Fibroblast of mammary gland (primary cell): Measurements from ENCODE around the gene TES.
A peak's percentile ranks its signal among the peaks of the same experiment; 100 is the strongest.
"Not testable (repeated sequence)": the region's sequence is repeated elsewhere in the genome, so short reads cannot be mapped to it uniquely, and the experiment has no call there.

Experiments used
- DNase-seq: peaks from one replicate; pipeline ENCODE4 v3.0.0-alpha.2; 2010; ENCODE audit warnings: low read depth
- H3K4me3 ChIP-seq: 2 replicates; pipeline ENCODE4 v1.5.1; 2011; ENCODE audit warnings: low read depth, mild to moderate bottlenecking, low read length, moderate library complexity; ENCODE audit not compliant: control insufficient read depth
- TF ChIP-seq, protein P1 (sequence below): conservative IDR thresholded peaks from 2 replicates; pipeline ENCODE4 v1.5.1; 2011; ENCODE audit warnings: low read depth, low read length, inconsistent platforms; ENCODE audit not compliant: control insufficient read depth, insufficient read depth

Gene TES

DNA sequence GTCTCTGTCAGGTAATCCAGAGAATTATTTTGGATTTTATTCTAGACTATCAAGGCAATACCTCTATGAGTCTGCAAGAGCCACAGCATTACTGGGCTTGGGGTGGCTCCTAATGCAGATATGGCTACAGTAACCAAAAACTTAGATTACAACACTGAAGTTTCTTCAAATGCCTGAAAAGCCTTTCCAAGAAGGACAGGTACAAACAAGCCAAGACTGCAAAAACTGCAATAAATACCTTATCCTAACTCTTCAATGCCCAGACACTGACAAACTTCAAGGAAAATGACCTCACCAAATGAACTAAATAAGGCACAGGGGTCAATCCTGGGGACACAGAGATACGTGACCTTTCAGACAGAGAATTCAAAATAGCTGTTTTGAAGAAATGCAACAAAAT, 82.0 kb downstream of the TES start:
- H3K4me3 ChIP-seq = no peak overlapping the region
- TF ChIP-seq, protein P1, sequence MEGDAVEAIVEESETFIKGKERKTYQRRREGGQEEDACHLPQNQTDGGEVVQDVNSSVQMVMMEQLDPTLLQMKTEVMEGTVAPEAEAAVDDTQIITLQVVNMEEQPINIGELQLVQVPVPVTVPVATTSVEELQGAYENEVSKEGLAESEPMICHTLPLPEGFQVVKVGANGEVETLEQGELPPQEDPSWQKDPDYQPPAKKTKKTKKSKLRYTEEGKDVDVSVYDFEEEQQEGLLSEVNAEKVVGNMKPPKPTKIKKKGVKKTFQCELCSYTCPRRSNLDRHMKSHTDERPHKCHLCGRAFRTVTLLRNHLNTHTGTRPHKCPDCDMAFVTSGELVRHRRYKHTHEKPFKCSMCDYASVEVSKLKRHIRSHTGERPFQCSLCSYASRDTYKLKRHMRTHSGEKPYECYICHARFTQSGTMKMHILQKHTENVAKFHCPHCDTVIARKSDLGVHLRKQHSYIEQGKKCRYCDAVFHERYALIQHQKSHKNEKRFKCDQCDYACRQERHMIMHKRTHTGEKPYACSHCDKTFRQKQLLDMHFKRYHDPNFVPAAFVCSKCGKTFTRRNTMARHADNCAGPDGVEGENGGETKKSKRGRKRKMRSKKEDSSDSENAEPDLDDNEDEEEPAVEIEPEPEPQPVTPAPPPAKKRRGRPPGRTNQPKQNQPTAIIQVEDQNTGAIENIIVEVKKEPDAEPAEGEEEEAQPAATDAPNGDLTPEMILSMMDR = no peak
- no peak for DNase-seq

DNA sequence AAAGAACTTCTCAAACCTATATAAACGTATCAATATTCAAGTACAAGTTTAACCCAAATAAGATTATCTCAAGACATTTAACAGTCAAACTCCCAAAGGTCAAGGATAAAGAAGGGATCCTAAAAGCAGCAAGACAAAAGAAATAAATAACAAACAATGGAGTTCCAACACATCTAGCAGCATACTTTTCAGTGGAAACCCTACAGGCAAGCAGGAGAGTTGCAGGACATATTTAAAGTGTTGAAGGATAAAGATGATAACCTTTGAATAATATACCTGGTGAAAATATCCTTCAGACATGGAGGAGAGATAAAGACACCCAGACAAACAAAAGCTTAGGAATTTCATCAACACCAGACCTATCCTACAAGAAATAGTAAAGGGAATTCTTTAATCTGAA, 82.8 kb downstream of the TES start:
- TF ChIP-seq, protein P1 = peak; percentile 29
- no peak for DNase-seq
- H3K4me3 ChIP-seq = no peak overlapping the region

DNA sequence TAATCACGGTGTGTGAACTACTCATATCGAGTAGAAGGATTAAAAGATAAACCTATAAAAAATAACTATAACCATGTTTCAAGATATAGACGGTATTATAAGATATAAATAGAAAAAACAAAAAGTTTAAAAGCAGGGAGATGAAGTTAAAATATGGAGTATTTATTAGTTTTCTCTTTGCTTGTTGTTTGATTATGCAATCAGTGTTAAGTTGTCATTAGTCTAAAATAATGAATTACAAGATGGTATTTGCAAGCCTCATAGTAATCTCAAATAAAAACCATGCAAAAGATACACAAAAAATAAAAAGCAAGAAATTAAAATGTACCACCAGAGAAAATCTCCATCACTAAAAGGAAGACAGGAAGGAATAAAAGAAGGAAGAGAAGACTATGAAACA, 83.3 kb downstream of the TES start:
- TF ChIP-seq, protein P1 = no peak
- no peak overlapping the region for H3K4me3 ChIP-seq
- DNase-seq = no peak

DNA sequence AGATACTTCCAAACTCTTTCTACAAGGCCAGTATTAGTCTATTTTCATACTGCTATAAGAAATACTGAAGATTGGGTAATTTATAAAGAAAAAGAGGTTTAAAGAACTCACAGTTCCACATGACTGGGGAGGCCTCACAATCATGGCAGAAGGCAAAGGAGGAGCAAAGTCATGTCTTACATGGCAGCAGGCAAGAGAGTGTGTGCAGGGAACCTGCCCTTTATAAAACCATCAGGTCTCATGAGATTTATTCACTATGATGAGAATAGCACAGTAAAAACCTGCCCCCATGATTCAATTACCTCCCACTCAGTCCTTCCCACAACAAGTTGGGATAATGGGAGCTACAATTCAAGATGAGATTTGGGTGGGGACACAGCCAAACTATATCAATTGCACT, 85.6 kb downstream of the TES start:
- not testable (repeated sequence) for DNase-seq, H3K4me3 ChIP-seq

DNA sequence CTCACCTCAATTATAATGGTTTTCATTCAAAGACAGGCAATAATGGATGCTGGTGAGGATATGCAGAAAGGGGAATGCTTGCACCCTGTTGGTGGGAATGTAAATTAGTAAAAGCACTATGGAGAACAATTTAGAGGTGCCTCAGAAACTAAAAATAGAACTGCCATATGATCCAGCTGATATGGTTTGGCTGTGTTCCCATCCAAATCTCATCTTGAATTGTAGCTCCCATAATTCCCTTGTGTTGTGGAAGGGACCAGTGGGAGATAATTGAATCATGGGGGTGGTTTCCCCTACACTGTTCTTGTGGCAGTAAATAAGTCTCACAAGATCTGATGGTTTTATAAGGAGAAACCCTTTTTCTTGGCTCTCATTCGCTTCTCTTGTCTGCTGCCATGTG, 87.7 kb downstream of the TES start:
- no peak for DNase-seq
- TF ChIP-seq, protein P1 = no peak
- H3K4me3 ChIP-seq = no peak overlapping the region

DNA sequence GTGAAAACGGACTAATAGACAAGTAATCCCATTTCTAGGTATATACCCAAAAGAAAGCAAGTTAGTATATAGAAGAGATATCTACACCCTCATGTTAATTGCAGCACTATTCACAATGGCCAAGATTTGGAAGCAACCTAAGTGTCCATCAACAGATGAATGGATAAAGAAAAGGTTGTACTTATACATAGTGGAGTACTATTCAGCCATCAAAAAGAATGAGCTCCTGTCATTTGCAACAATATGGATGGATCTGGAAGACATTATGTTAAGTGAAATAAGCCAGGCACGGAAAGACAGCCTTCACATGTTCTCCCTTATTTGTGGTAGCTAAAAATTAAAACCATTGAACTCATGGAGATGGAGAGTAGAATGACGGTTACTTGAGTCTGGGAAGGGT, 88.2 kb downstream of the TES start:
- no peak overlapping the region for H3K4me3 ChIP-seq
- no peak for DNase-seq
- TF ChIP-seq, protein P1 = no peak

DNA sequence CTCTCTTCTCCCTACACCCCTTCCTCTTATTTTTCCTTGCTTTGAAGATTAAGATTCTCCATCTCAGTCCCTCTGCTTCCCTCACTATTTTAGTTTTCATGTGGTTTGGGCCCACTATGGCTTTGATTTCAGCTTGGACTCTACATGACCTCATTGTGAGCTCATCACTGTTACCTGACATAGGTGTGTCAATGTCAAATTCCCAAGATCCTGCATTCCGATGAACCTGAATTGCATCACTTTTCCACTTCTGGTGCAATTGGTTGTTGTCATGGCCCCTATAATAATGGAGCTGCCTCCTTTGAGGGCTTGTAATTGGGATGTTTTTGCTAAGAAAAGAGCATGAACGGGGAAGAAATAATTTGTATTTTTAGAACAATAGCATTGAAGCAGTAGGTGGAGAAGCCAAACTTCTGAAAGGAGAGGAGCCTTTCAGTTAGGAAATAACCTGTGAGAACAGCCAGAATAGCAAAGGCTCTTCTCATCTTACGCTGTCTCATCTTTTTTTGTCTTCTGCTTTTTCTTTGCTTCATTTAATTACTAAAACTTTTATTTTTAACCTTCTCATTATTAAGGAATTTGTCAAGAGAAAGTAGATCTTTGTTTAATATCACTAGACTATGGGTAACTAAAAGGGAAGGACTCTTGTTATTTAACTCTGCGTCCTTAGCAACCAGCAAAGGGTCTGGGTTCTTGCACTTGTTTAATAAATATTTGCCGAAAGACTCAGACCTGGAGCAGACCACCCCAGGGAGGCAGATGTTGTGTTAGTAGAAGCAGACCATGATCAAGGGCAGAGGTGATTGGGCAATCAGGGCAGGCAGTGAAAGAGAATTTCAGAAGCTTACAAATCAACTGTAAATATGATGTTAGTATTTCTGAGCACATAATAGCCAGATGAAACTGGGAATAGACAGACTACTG, 95.4 kb downstream of the TES start:
- DNase-seq = peak; percentile 39
- H3K4me3 ChIP-seq = no peak overlapping the region
- TF ChIP-seq, protein P1 = no peak
